ENCODE data around the gene TMEM17.
"Not testable (repeated sequence)": the region's sequence is repeated elsewhere in the genome, so short reads cannot be mapped to it uniquely, and the experiment has no call there.

TMEM17 gene

GRCh38 chr2:62524293-62524941 lies 18.4 kb upstream of the TMEM17 start:
- no peaks in the 10 kb centered on the region for H3K79me2 ChIP-seq (ENCODE audit: control insufficient read depth, low read length)
- no peaks in the 10 kb centered on the region for H3K4me1 ChIP-seq (ENCODE audit: control insufficient read depth, low read length)
- no peak overlapping the region for H3K4me3 ChIP-seq (ENCODE audit: low read length)
- H3K9me2 ChIP-seq (replicated peaks; ENCODE audit: control insufficient read depth, low read length), result no peaks in the 10 kb centered on the region
- H3K9me3 ChIP-seq (ENCODE audit: control insufficient read depth, insufficient read depth, low read length), result no peaks in the 10 kb centered on the region
- no peaks in the 10 kb centered on the region for H3F3A ChIP-seq (ENCODE audit: control insufficient read depth, insufficient read depth)
- TF ChIP-seq CTCF (IDR thresholded peaks at IDR 0.05; ENCODE audit: low read depth, low read length, poor library complexity, severe bottlenecking) (no peak), EZH2phosphoT487 (IDR thresholded peaks at IDR 0.05; ENCODE audit: borderline replicate concordance, low read length) (no peak)
- H4K20me1 ChIP-seq (ENCODE audit: control insufficient read depth, insufficient read depth, low read depth, low read length), result no peaks in the 10 kb centered on the region
- no peaks in the 10 kb centered on the region for H3K27me3 ChIP-seq (ENCODE audit: control insufficient read depth, low read length)
- no peak overlapping the region for H3K27ac ChIP-seq (ENCODE audit: low read depth, low read length)
- H3K36me3 ChIP-seq (ENCODE audit: control insufficient read depth, low read length), result no peaks in the 10 kb centered on the region
- H3K4me2 ChIP-seq (ENCODE audit: low read length), result no peak overlapping the region

- not testable (repeated sequence) for H4K20me1 ChIP-seq (ENCODE audit: control insufficient read depth, insufficient read depth, low read depth, low read length); H3K4me1 ChIP-seq (ENCODE audit: control insufficient read depth, low read length)
Observed at GRCh38 chr2:62521061-62521460, 15.1 kb upstream of the TMEM17 start.

GRCh38 chr2:62512384-62512783 lies 6.4 kb upstream of the TMEM17 start:
- Histone ChIP-seq H3K27ac (ENCODE audit: low read depth, low read length) (no peak overlapping the region), H3K79me2 (ENCODE audit: control insufficient read depth, low read length) (no peaks in the 10 kb centered on the region), H3K4me3 (ENCODE audit: low read length) (no peak overlapping the region), H3K4me2 (ENCODE audit: low read length) (no peak overlapping the region), H3K9me2 (replicated peaks; ENCODE audit: control insufficient read depth, low read length) (no peaks in the 10 kb centered on the region), H3K4me1 (ENCODE audit: control insufficient read depth, low read length) (no peaks in the 10 kb centered on the region), H3K36me3 (ENCODE audit: control insufficient read depth, low read length) (no peaks in the 10 kb centered on the region), H4K20me1 (ENCODE audit: control insufficient read depth, insufficient read depth, low read depth, low read length) (no peaks in the 10 kb centered on the region), H3K27me3 (ENCODE audit: control insufficient read depth, low read length) (peaks cover 7% of the 10 kb centered on the region; the same call in 1 of the 2 replicates), H3F3A (ENCODE audit: control insufficient read depth, insufficient read depth) (no peaks in the 10 kb centered on the region), H3K9me3 (ENCODE audit: control insufficient read depth, insufficient read depth, low read length) (no peaks in the 10 kb centered on the region)
- TF ChIP-seq CTCF (IDR thresholded peaks at IDR 0.05; ENCODE audit: low read depth, low read length, poor library complexity, severe bottlenecking), result no peak
- no peak for TF ChIP-seq EZH2phosphoT487 (IDR thresholded peaks at IDR 0.05; ENCODE audit: borderline replicate concordance, low read length)

More at GRCh38 chr2:62521061-62521460, 15.1 kb upstream of the TMEM17 start:
- H3K9me2 ChIP-seq (replicated peaks; ENCODE audit: control insufficient read depth, low read length); H3K36me3 ChIP-seq (ENCODE audit: control insufficient read depth, low read length); H3K79me2 ChIP-seq (ENCODE audit: control insufficient read depth, low read length); H3K4me2 ChIP-seq (ENCODE audit: low read length); H3F3A ChIP-seq (ENCODE audit: control insufficient read depth, insufficient read depth); H3K4me3 ChIP-seq (ENCODE audit: low read length); H3K27ac ChIP-seq (ENCODE audit: low read depth, low read length); H3K27me3 ChIP-seq (ENCODE audit: control insufficient read depth, low read length); H3K9me3 ChIP-seq (ENCODE audit: control insufficient read depth, insufficient read depth, low read length): not testable (repeated sequence)

- Histone ChIP-seq H3K4me3 (ENCODE audit: low read length) (no peak overlapping the region), H4K20me1 (ENCODE audit: control insufficient read depth, insufficient read depth, low read depth, low read length) (no peaks in the 10 kb centered on the region)
- TF ChIP-seq CTCF (IDR thresholded peaks at IDR 0.05; ENCODE audit: low read depth, low read length, poor library complexity, severe bottlenecking) (no peak), EZH2phosphoT487 (IDR thresholded peaks at IDR 0.05; ENCODE audit: borderline replicate concordance, low read length) (no peak)
Observed at GRCh38 chr2:62511636-62512035, 5.6 kb upstream of the TMEM17 start.

More at GRCh38 chr2:62511636-62512035, 5.6 kb upstream of the TMEM17 start:
- Histone ChIP-seq H3K9me2 (replicated peaks; ENCODE audit: control insufficient read depth, low read length) (no peaks in the 10 kb centered on the region), H3K27me3 (ENCODE audit: control insufficient read depth, low read length) (peaks cover 7% of the 10 kb centered on the region; the same call in 1 of the 2 replicates), H3K27ac (ENCODE audit: low read depth, low read length) (no peak overlapping the region), H3K4me2 (ENCODE audit: low read length) (no peak overlapping the region), H3K9me3 (ENCODE audit: control insufficient read depth, insufficient read depth, low read length) (no peaks in the 10 kb centered on the region), H3F3A (ENCODE audit: control insufficient read depth, insufficient read depth) (no peaks in the 10 kb centered on the region), H3K4me1 (ENCODE audit: control insufficient read depth, low read length) (no peaks in the 10 kb centered on the region), H3K36me3 (ENCODE audit: control insufficient read depth, low read length) (no peaks in the 10 kb centered on the region), H3K79me2 (ENCODE audit: control insufficient read depth, low read length) (no peaks in the 10 kb centered on the region)
